B cell (primary cell): ENCODE results near the gene CIAO2B. TPM values are rescaled to one million over a fixed set of nuclear protein-coding genes. Genes with fewer than 3 reads are reported as not detected.

Source experiments
- ATAC-seq: fragments of 200-7000 bp; cut with Tn5 transposase; one replicate; pipeline ENCODE4 v1.10.0; 2021; ENCODE audit warnings: low read depth, mild to moderate bottlenecking, moderate number of reproducible peaks, moderate library complexity
- CTCF ChIA-PET: fragments of 350-600 bp; sonication (Branson Sonifier 250); formaldehyde crosslinking; loops from one replicate; lab custom pipeline; 2021; ENCODE audit warnings: antibody characterized with exemption, inconsistent platforms; lab: Charles Lee
- POLR2A ChIA-PET: fragments of 350-600 bp; sonication (Branson Sonifier 250); formaldehyde crosslinking; loops from one replicate; lab custom pipeline; 2021; ENCODE audit warnings: antibody characterized with exemption; lab: Charles Lee
- DNase-seq: peaks from one replicate; pipeline ENCODE4 v3.0.0; 2013
- H2AFZ ChIP-seq: 2 replicates; pipeline ENCODE4 v1.6.1; 2012; ENCODE audit warnings: mild to moderate bottlenecking, low read depth, low read length; ENCODE audit not compliant: insufficient read depth, poor library complexity, severe bottlenecking
- H3K27ac ChIP-seq, 2 donors: 1 replicate in 1 of 2; 2 replicates in 1 of 2; pipeline ENCODE4 v1.5.1; 2012 to 2013; ENCODE audit warnings: low read length in 2 of 2, mild to moderate bottlenecking in 2 of 2, moderate library complexity in 1 of 2
- H3K27me3 ChIP-seq, 4 experiments: fragments of 200-600 bp in 1 of 4; sonication (generic) in 1 of 4; replicated peaks in 1 of 4; 1 replicate in 2 of 4; 2 replicates in 2 of 4; pipeline versions ENCODE4 v1.6.1 to v1.7.0; 2013 to 2016; ENCODE audit warnings: low read length in 3 of 4, mild to moderate bottlenecking in 2 of 4, mixed read lengths in 1 of 4, moderate library complexity in 1 of 4; ENCODE audit not compliant: insufficient read depth in 4 of 4, control insufficient read depth in 3 of 4; ENCODE audit errors: control extremely low read depth in 1 of 4
- H3K36me3 ChIP-seq, 2 experiments: replicated peaks in 1 of 2; 1 replicate in 1 of 2; 2 replicates in 1 of 2; pipeline versions ENCODE4 v1.6.1 to v1.7.1; 2013; ENCODE audit warnings: low read length in 1 of 2; ENCODE audit not compliant: insufficient read depth in 2 of 2, control insufficient read depth in 1 of 2; ENCODE audit errors: control extremely low read depth in 1 of 2, extremely low read depth in 1 of 2
- H3K4me1 ChIP-seq, 2 donors: fragments of 200-600 bp in 1 of 2; sonication (generic) in 1 of 2; 1 replicate in 1 of 2; 2 replicates in 1 of 2; pipeline versions ENCODE4 v1.5.1 to v1.6.1; 2013 to 2017; ENCODE audit warnings: low read length in 2 of 2; ENCODE audit not compliant: control insufficient read depth in 2 of 2, insufficient read depth in 2 of 2
- H3K4me2 ChIP-seq: replicated peaks from 2 replicates; pipeline ENCODE3; 2012; ENCODE audit warnings: mild to moderate bottlenecking, low read depth, low read length; ENCODE audit not compliant: poor library complexity, severe bottlenecking
- H3K4me3 ChIP-seq, 5 experiments: fragments of 200-600 bp in 1 of 5; sonication (generic) in 1 of 5; 1 replicate in 3 of 5; 2 replicates in 2 of 5; pipeline versions ENCODE4 v1.5.1 to v1.7.0; 2011 to 2016; ENCODE audit warnings: low read length in 4 of 5, mild to moderate bottlenecking in 4 of 5, low read depth in 2 of 5, control low read depth in 1 of 5, moderate library complexity in 1 of 5; ENCODE audit not compliant: insufficient read depth in 1 of 5; ENCODE audit errors: control extremely low read depth in 1 of 5, extremely low read depth in 1 of 5
- H3K79me2 ChIP-seq: fragments of 200-600 bp; sonication (generic); one replicate; pipeline ENCODE4 v1.6.0; 2016; ENCODE audit warnings: low read length; ENCODE audit not compliant: control insufficient read depth, insufficient read depth
- H3K9ac ChIP-seq: fragments of 200-600 bp; sonication (generic); 2 replicates; pipeline ENCODE4 v1.6.1; 2017; ENCODE audit warnings: mild to moderate bottlenecking, low read length, moderate library complexity
- H3K9me3 ChIP-seq, 3 donors: one replicate each; pipeline versions ENCODE4 v1.6.1 to v1.7.1; 2013; ENCODE audit warnings: low read length in 2 of 3; ENCODE audit not compliant: control insufficient read depth in 2 of 3, insufficient read depth in 1 of 3; ENCODE audit errors: control extremely low read depth in 1 of 3
- H4K20me1 ChIP-seq: 2 replicates; pipeline ENCODE4 v1.6.0; 2012; ENCODE audit warnings: mild to moderate bottlenecking, low read length; ENCODE audit not compliant: insufficient read depth, control insufficient read depth, poor library complexity, severe bottlenecking
- H3K27ac Mint-ChIP-seq: one replicate; pipeline ENCODE4 v1.8.0; 2021; ENCODE audit warnings: mixed read lengths
- H3K27me3 Mint-ChIP-seq: one replicate; pipeline ENCODE4 v1.8.0; 2021; ENCODE audit warnings: mixed read lengths
- H3K4me1 Mint-ChIP-seq: one replicate; pipeline ENCODE4 v1.8.0; 2021; ENCODE audit warnings: mixed read lengths
- H3K4me3 Mint-ChIP-seq: one replicate; pipeline ENCODE4 v1.8.0; 2021; ENCODE audit warnings: mixed read lengths
- H3K9me3 Mint-ChIP-seq: one replicate; pipeline ENCODE4 v1.8.0; 2022; ENCODE audit warnings: mixed read lengths; ENCODE audit not compliant: insufficient read depth
- EZH2 ChIP-seq: IDR thresholded peaks from 2 replicates; pipeline ENCODE4 v1.6.1; 2012; ENCODE audit warnings: borderline replicate concordance, low read depth, mild to moderate bottlenecking, moderate library complexity, low read length; ENCODE audit not compliant: insufficient read depth, poor library complexity, severe bottlenecking
- whole genome bisulfite sequencing: methylation state at CpG from one replicate; pipeline ENCODE4 v1.1.5; 2013; ENCODE audit warnings: missing lambda C conversion rate; ENCODE audit not compliant: insufficient coverage; 5-methylcytosine and 5-hydroxymethylcytosine counted together
- intact Hi-C: fragments of 100-400 bp; cut with micrococcal nuclease; formaldehyde crosslinking; loops from one replicate; pipeline ENCODE4 v1.10.0; 2022
- polyA plus RNA-seq: library from polyadenylated mRNA; depleted of rRNA; stranded (reverse); fragments of >200 nt; gene quantifications from 2 replicates; pipeline ENCODE4 v1.2.3, GENCODE V29; 2012
- total RNA-seq, 2 donors: library from RNA; stranded (reverse); fragments of 120-200 nt in 1 of 2; gene quantifications; 1 replicate in 1 of 2; 2 replicates in 1 of 2; pipeline versions ENCODE4 v1.2.3 to v1.2.4, GENCODE V29; 2013 to 2022
- TF ChIP-seq, protein P1 (sequence below): fragments of 200-600 bp; IDR thresholded peaks from one replicate; pipeline ENCODE4 v1.8.0; 2022; ENCODE audit warnings: antibody characterized with exemption, mild to moderate bottlenecking

Gene CIAO2B
- total and polyA plus RNA-seq, 2 donors (not counting 1 experiment from before 2014, with no cell fraction given): 60.6 to 159 TPM

DNA sequence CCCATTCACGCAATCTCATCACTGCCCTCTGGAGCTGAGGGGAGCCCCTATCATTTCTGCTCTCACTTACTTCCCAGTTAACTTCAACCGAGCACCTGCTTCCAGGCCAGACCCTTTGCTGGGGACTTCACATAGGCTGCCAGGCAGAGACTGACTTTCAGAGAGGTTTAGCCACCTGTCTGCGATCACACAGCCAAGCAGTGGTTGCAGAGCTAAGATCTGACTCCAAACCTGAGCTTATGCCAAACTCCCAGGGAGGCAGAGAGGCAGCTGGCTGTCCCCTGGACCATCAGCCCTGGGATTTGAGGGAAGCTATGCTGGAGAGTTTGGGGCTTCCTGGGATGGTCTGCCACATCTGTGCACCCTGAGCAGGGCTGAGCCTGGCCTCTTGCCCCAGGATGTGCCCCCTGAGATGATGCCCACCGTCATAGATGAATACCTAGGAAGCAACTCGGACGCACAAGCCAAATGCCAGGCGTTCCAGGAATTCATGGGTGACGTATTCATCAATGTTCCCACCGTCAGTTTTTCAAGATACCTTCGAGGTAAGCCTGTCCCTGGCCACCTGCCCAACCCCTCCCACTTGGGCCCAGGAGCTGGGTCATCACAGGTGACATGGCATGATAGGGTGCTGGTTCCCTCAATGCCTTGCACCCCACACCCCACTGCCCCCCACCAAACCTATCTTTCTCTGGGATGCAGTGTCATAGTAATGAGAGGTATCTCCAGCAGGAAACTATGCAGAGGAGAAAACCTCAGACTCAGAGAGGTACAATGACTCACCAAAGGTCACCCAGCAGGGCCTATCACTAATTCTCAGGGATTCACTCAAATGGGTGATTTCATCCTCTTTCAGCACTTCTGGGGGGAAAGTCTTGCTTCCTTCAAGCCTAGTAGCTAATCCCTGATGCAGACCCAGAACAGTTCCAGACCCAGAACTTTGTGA is 36.8 kb upstream of the CIAO2B start:
- H3K4me2 ChIP-seq: no peak overlapping the region
- H4K20me1 ChIP-seq: no peaks in the 10 kb centered on the region
- no peak overlapping the region for H3K27ac ChIP-seq
- no peaks in the 10 kb centered on the region for H3K4me1 Mint-ChIP-seq
- no peak overlapping the region for H3K27ac Mint-ChIP-seq
- ChIA-PET POLR2A (no interaction called here), CTCF (interaction anchor here (0.8 to 2.4 kb wide), 2 partner anchors 10 to 184 kb away, joined by 3 to 8 read pairs; partner anchors contain the start of gene CES3)
- no peak for ATAC-seq
- H3K27me3 Mint-ChIP-seq: peaks cover 9% of the 10 kb centered on the region
- no peak overlapping the region for H2AFZ ChIP-seq
- no peak for DNase-seq
- no peak overlapping the region for H3K4me3 ChIP-seq
- no peaks in the 10 kb centered on the region for H3K36me3 ChIP-seq
- H3K4me1 ChIP-seq: no peaks in the 10 kb centered on the region
- no peaks in the 10 kb centered on the region for H3K9me3 ChIP-seq
- intact Hi-C loops: no loop called here
- 88% methylated on average over 10 of the region's 10 CpGs for WGBS
- H3K9me3 Mint-ChIP-seq: no peaks in the 10 kb centered on the region
- peaks cover 0 to 5% (median 0%) of the 10 kb centered on the region in 4 experiments for H3K27me3 ChIP-seq
- no peak overlapping the region for H3K4me3 Mint-ChIP-seq
- TF ChIP-seq, protein P1, sequence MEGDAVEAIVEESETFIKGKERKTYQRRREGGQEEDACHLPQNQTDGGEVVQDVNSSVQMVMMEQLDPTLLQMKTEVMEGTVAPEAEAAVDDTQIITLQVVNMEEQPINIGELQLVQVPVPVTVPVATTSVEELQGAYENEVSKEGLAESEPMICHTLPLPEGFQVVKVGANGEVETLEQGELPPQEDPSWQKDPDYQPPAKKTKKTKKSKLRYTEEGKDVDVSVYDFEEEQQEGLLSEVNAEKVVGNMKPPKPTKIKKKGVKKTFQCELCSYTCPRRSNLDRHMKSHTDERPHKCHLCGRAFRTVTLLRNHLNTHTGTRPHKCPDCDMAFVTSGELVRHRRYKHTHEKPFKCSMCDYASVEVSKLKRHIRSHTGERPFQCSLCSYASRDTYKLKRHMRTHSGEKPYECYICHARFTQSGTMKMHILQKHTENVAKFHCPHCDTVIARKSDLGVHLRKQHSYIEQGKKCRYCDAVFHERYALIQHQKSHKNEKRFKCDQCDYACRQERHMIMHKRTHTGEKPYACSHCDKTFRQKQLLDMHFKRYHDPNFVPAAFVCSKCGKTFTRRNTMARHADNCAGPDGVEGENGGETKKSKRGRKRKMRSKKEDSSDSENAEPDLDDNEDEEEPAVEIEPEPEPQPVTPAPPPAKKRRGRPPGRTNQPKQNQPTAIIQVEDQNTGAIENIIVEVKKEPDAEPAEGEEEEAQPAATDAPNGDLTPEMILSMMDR: no peak
- TF ChIP-seq EZH2: no peak
- no peak overlapping the region for H3K9ac ChIP-seq
- H3K79me2 ChIP-seq: no peaks in the 10 kb centered on the region

DNA sequence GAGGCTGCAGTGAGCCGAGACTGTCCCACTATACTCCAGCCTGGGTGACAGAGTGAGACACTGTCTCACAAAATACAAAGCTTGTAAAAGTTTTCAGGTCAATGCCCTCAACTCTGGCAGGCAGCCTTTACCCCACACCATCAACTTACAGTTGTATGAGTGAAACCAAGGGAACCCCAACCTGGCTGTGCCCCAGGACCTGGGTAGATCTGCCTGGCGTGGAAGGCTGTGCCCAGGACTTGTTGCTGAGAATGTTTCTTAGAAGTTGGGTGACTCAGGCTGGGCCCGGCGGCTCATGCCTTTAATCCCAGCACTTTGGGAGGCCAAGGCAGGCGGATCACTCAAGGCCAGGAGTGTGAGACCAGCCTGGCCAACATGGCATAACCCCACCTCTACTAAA is 34.6 kb upstream of the CIAO2B start:
- ChIA-PET POLR2A (no interaction called here), CTCF (interaction anchor here (0.6 to 0.9 kb wide), 2 partner anchors 13 to 186 kb away, joined by 3 read pairs; no protein-coding TSS in a partner anchor)
- no peak overlapping the region for H3K4me2 ChIP-seq
- H4K20me1 ChIP-seq: no peaks in the 10 kb centered on the region
- H3K4me1 ChIP-seq: no peaks in the 10 kb centered on the region
- H3K9ac ChIP-seq: no peak overlapping the region
- H3K4me3 ChIP-seq: no peak overlapping the region
- no peaks in the 10 kb centered on the region for H3K79me2 ChIP-seq
- no peaks in the 10 kb centered on the region for H3K27me3 Mint-ChIP-seq
- no peak overlapping the region for H3K4me3 Mint-ChIP-seq
- H3K27me3 ChIP-seq: peaks cover 0 to 2% (median 0%) of the 10 kb centered on the region in 4 experiments
- H3K9me3 ChIP-seq: no peaks in the 10 kb centered on the region
- 100% methylated on average over 4 of the region's 5 CpGs for WGBS
- H3K27ac Mint-ChIP-seq: no peak overlapping the region
- no peaks in the 10 kb centered on the region for H3K9me3 Mint-ChIP-seq
- TF ChIP-seq, protein P1: no peak
- no peak for TF ChIP-seq EZH2
- intact Hi-C loops: no loop called here
- no peak overlapping the region for H2AFZ ChIP-seq
- H3K36me3 ChIP-seq: no peaks in the 10 kb centered on the region
- H3K27ac ChIP-seq: no peak overlapping the region
- no peak for ATAC-seq
- H3K4me1 Mint-ChIP-seq: no peaks in the 10 kb centered on the region
- no peak for DNase-seq
